ENCODE data around the gene EDEM2.
"Not testable (repeated sequence)": the region's sequence is repeated elsewhere in the genome, so short reads cannot be mapped to it uniquely, and the experiment has no call there.

The EDEM2 gene

DNA sequence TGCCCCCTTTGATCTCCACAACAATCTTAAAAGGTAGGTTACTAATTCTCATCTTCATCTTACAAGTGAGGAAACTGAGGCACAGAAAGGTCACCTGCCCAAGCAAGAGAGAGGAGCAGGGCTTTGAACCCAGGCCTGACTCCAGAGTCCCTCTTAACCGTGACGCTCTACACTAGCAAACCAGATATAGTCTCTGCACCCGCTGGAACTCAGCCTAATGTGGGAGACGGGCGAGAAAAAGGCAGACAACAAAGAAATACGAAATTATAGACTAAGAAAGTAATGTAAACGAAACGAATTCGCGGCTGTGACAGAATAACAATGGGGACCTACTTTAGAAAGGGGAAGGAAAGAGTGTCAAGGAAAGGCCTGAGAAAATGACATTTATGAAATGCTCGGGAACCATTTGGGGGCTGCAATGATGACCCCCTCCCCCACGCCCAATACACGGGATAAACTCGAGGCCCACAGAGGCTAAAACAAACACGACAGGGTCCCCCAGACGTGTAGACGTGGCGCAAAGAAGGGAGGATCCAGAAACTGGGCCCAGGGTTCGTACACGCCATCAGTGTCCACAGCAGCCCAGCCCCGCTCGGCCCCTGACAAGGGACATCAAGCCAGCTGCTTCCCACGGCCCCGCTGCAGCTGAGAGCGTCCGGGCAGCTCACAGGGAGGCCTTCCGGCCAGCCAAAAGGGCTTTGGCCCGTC is 55.2 kb downstream of the EDEM2 start:
- DNase-seq (ENCODE audit: extremely low read depth, low read depth), result no peak
- no peak for TF ChIP-seq CTCF (IDR thresholded peaks at IDR 0.05; ENCODE audit: low read depth, low read length)

GRCh38 chr20:35088231-35089145 is 58.6 kb downstream of the EDEM2 start:
- no peak for TF ChIP-seq CTCF (IDR thresholded peaks at IDR 0.05; ENCODE audit: low read depth, low read length)
- DNase-seq (ENCODE audit: extremely low read depth, low read depth), result no peak

- DNase-seq (ENCODE audit: extremely low read depth, low read depth), result no peak
- no peak for TF ChIP-seq CTCF (IDR thresholded peaks at IDR 0.05; ENCODE audit: low read depth, low read length)
Observed at GRCh38 chr20:35087791-35088190, 59.3 kb downstream of the EDEM2 start.

- DNase-seq (ENCODE audit: extremely low read depth, low read depth), result no peak
- no peak for TF ChIP-seq CTCF (IDR thresholded peaks at IDR 0.05; ENCODE audit: low read depth, low read length)
Observed at GRCh38 chr20:35087355-35087754, 59.8 kb downstream of the EDEM2 start.

- no peak for TF ChIP-seq CTCF (IDR thresholded peaks at IDR 0.05; ENCODE audit: low read depth, low read length)
- DNase-seq (ENCODE audit: extremely low read depth, low read depth), result no peak
Observed at GRCh38 chr20:35085477-35086225, 61.5 kb downstream of the EDEM2 start.

GRCh38 chr20:35084998-35085397 is 62.1 kb downstream of the EDEM2 start:
- TF ChIP-seq CTCF (IDR thresholded peaks at IDR 0.05; ENCODE audit: low read depth, low read length), result no peak
- no peak for DNase-seq (ENCODE audit: extremely low read depth, low read depth)

DNA sequence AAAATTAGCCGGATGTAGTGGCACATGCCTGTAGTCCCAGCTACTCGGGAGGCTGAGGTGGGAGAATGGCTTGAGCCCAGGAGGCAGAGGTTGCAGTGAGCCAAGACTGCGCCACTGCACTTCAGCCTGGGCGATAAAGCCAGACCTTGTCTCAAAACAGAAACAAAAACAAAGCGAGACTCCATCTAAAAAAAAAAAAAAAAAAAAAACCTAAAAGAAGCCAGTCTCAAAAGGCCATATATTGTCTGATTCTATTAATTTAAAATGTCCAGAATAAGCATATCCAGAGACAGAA is 66.8 kb downstream of the EDEM2 start:
- not testable (repeated sequence) for DNase-seq (ENCODE audit: extremely low read depth, low read depth)

Data from AG09319 (cell line).